Spleen (tissue), 11 donors: ENCODE data around the gene PDCD1LG2. TPM values are rescaled to one million over a fixed set of nuclear protein-coding genes. Genes with fewer than 3 reads are reported as not detected.

Experiments
- DNase-seq: peaks from one replicate; pipeline ENCODE4 v3.0.0-alpha.2; 2020
- H3K27ac ChIP-seq, 8 donors: fragments of 200-600 bp; sonication (generic) in 7 of 8; 1 replicate in 4 of 8; 2 replicates in 4 of 8; pipeline versions ENCODE4 v1.5.0 to v1.8.0; 2016 to 2021; ENCODE audit warnings: inconsistent platforms in 4 of 8, mild to moderate bottlenecking in 4 of 8, moderate library complexity in 1 of 8
- H3K27me3 ChIP-seq, 7 donors: fragments of 200-600 bp; sonication (generic) in 6 of 7; replicated peaks in 1 of 7; 1 replicate in 4 of 7; 2 replicates in 3 of 7; pipeline versions ENCODE4 v1.5.0 to v1.8.0; 2016 to 2021; ENCODE audit warnings: inconsistent platforms in 3 of 7, mild to moderate bottlenecking in 1 of 7
- H3K36me3 ChIP-seq, 6 donors: fragments of 200-600 bp; sonication (generic) in 5 of 6; 1 replicate in 4 of 6; 2 replicates in 2 of 6; pipeline versions ENCODE4 v1.5.0 to v1.8.0; 2016 to 2021; ENCODE audit warnings: inconsistent platforms in 2 of 6
- H3K4me1 ChIP-seq, 6 donors: fragments of 200-600 bp; sonication (generic) in 5 of 6; 1 replicate in 3 of 6; 2 replicates in 3 of 6; pipeline versions ENCODE4 v1.5.0 to v1.8.0; 2016 to 2021; ENCODE audit warnings: inconsistent platforms in 3 of 6
- H3K4me3 ChIP-seq, 8 donors: fragments of 200-600 bp; sonication (generic) in 7 of 8; 1 replicate in 4 of 8; 2 replicates in 4 of 8; pipeline versions ENCODE4 v1.5.0 to v1.8.0; 2016 to 2021; ENCODE audit warnings: inconsistent platforms in 4 of 8, mild to moderate bottlenecking in 4 of 8, moderate library complexity in 2 of 8
- H3K9me3 ChIP-seq, 8 donors: fragments of 200-600 bp; sonication (generic) in 7 of 8; 1 replicate in 4 of 8; 2 replicates in 4 of 8; pipeline versions ENCODE4 v1.5.0 to v1.8.0; 2016 to 2021; ENCODE audit warnings: inconsistent platforms in 4 of 8
- CTCF ChIP-seq, 11 experiments: fragments of 200-600 bp in 7 of 11; fragments of 450-650 bp in 4 of 11; sonication (generic) in 4 of 11; IDR thresholded peaks in 8 of 11; conservative IDR thresholded peaks in 3 of 11; 1 replicate in 7 of 11; 2 replicates in 4 of 11; pipeline versions ENCODE4 v1.4.0 to v1.8.0; 2016 to 2021; ENCODE audit warnings: antibody characterized with exemption in 11 of 11, inconsistent platforms in 4 of 11, mild to moderate bottlenecking in 1 of 11
- POLR2A ChIP-seq, 3 donors: fragments of 450-650 bp; IDR thresholded peaks; one replicate each; pipeline ENCODE4 v1.5.1; 2017; ENCODE audit warnings: antibody characterized with exemption in 3 of 3, mild to moderate bottlenecking in 1 of 3
- POLR2AphosphoS5 ChIP-seq, 3 donors: sonication (generic); formaldehyde crosslinking; IDR thresholded peaks; one replicate each; pipeline ENCODE4 v1.5.1; 2017; ENCODE audit warnings: antibody characterized with exemption in 3 of 3
- WGBS, 5 donors: extraction: QIAGEN DNeasy Blood & Tissue Kit in 3 of 5; methylation state at CpG; one replicate each; pipeline versions ENCODE4 v1.1.5 to v1.1.7; 2013 to 2018; 5-methylcytosine and 5-hydroxymethylcytosine counted together
- intact Hi-C: fragments of 100-400 bp; cut with DNase I; formaldehyde crosslinking; loops from one replicate; pipeline ENCODE4 v1.15.0; 2023; ENCODE audit warnings: low total_unique reads
- polyA plus RNA-seq, 3 donors: library from polyadenylated mRNA; stranded (reverse); fragments of 200-250 nt; gene quantifications; one replicate each; pipeline ENCODE4 v1.2.1, GENCODE V29; 2013
- total RNA-seq, 7 donors: library from RNA; depleted of rRNA in 3 of 7; stranded (reverse); fragments of >200 nt in 3 of 7; fragmentation: NEBNext Ultra II Directional in 4 of 7; extraction: Animal tissue kit (Norgen Biotek cat#: 25700) in 4 of 7; gene quantifications; one replicate each; pipeline versions ENCODE4 v1.1.0 to v1.2.1, GENCODE V29; 2016 to 2021
- donor health status: healthy with polysubstance abuse.
- donor health status: DM: no; HTN: no; CAD: no; lungs with moderate emphysema.
- donor health status: DM: no; HTN: no; CAD: no.
- donor health status: Bipolar disorder and iron deficiency.
- donor health status: healthy.
- donor health status: DM: no; HTN: no; CAD: no.
- donor health status: DM: yes; HTN: yes; CAD: no.

PDCD1LG2 gene
- total and polyA plus RNA-seq, 10 donors, result 2.0 to 29.3 (median 17.4) TPM

- WGBS, 5 donors, result 94 to 98% (median 96%) methylated on average over 1 of the region's 1 CpG
- no peaks in the 10 kb centered on the region for H3K27me3 ChIP-seq
- H3K27ac ChIP-seq, result peak overlapping the region in 6 of 8 donors; percentile 48 to 86 (median 76)
- DNase-seq, result no peak
- H3K9me3 ChIP-seq, result peaks cover 0 to 5% (median 0%) of the 10 kb centered on the region in 8 donors
- TF ChIP-seq CTCF (IDR thresholded peaks at IDR 0.05 in 8 of 11, conservative IDR thresholded peaks at IDR 0.05 in 3 of 11), result no peak
- no peak for TF ChIP-seq POLR2A (IDR thresholded peaks at IDR 0.05)
- no peak for TF ChIP-seq POLR2AphosphoS5 (IDR thresholded peaks at IDR 0.05)
- intact Hi-C loops, result no loop called here
- H3K4me3 ChIP-seq, result no peak overlapping the region
- peaks cover 0 to 30% (median 4%) of the 10 kb centered on the region in 6 donors for H3K4me1 ChIP-seq
- H3K36me3 ChIP-seq, result no peaks in the 10 kb centered on the region
Measured at GRCh38 chr9:5499157-5499556, 11.2 kb upstream of the PDCD1LG2 start.

- Histone ChIP-seq H3K9me3 (peaks cover 0 to 2% (median 0%) of the 10 kb centered on the region in 8 donors), H3K27ac (peak overlapping the region; percentile 48 to 86 (median 72)), H3K4me1 (peaks cover 0 to 27% (median 3%) of the 10 kb centered on the region in 6 donors), H3K4me3 (no peak overlapping the region), H3K27me3 (no peaks in the 10 kb centered on the region), H3K36me3 (no peaks in the 10 kb centered on the region)
- WGBS, 5 donors, result 34 to 52% (median 35%) methylated on average over 4 of the region's 4 CpGs
- TF ChIP-seq CTCF (IDR thresholded peaks at IDR 0.05 in 8 of 11, conservative IDR thresholded peaks at IDR 0.05 in 3 of 11) (no peak), POLR2AphosphoS5 (IDR thresholded peaks at IDR 0.05) (peak in 1 of 3 donors; percentile 74)
- intact Hi-C loops, result no loop called here
- DNase-seq, result no peak
Measured at GRCh38 chr9:5499889-5500398, 10.4 kb upstream of the PDCD1LG2 start.

- TF ChIP-seq POLR2AphosphoS5 (IDR thresholded peaks at IDR 0.05) (peak in 2 of 3 donors; percentile 70 to 77), CTCF (IDR thresholded peaks at IDR 0.05 in 8 of 11, conservative IDR thresholded peaks at IDR 0.05 in 3 of 11) (no peak)
Measured at GRCh38 chr9:5500441-5501235, 9.7 kb upstream of the PDCD1LG2 start.

GRCh38 chr9:5502553-5502952, 7.8 kb upstream of the PDCD1LG2 start:
- intact Hi-C loops, result no loop called here
- Histone ChIP-seq H3K27me3 (no peaks in the 10 kb centered on the region), H3K27ac (no peak overlapping the region), H3K9me3 (no peaks in the 10 kb centered on the region), H3K36me3 (no peaks in the 10 kb centered on the region), H3K4me1 (peaks cover 0 to 27% (median 3%) of the 10 kb centered on the region in 6 donors), H3K4me3 (no peak overlapping the region)
- TF ChIP-seq POLR2AphosphoS5 (IDR thresholded peaks at IDR 0.05) (no peak), POLR2A (IDR thresholded peaks at IDR 0.05) (no peak), CTCF (IDR thresholded peaks at IDR 0.05 in 8 of 11, conservative IDR thresholded peaks at IDR 0.05 in 3 of 11) (no peak)
- no peak for DNase-seq
- WGBS, 5 donors, result 86 to 100% (median 97%) methylated on average over 3 to 6 of the region's 6 CpGs

More at GRCh38 chr9:5500441-5501235, 9.7 kb upstream of the PDCD1LG2 start:
- peak overlapping the region; percentile 48 to 86 (median 72) for H3K27ac ChIP-seq
- H3K4me3 ChIP-seq, result no peak overlapping the region
- DNase-seq, result no peak
- H3K36me3 ChIP-seq, result no peaks in the 10 kb centered on the region
- intact Hi-C loops, result no loop called here
- H3K4me1 ChIP-seq, result peaks cover 0 to 27% (median 3%) of the 10 kb centered on the region in 6 donors
- WGBS, 5 donors, result 40 to 55% (median 46%) methylated on average over 18 of the region's 18 CpGs
- no peaks in the 10 kb centered on the region for H3K9me3 ChIP-seq
- H3K27me3 ChIP-seq, result no peaks in the 10 kb centered on the region
